Amygdala (tissue), 56 donors: ENCODE measurements around the gene DCDC1.

Experiments
- DNase-seq, 56 donors: peaks; one replicate each; lab custom pipeline; 2025; lab: John Stamatoyannopoulos, UW

DCDC1 gene

DNA sequence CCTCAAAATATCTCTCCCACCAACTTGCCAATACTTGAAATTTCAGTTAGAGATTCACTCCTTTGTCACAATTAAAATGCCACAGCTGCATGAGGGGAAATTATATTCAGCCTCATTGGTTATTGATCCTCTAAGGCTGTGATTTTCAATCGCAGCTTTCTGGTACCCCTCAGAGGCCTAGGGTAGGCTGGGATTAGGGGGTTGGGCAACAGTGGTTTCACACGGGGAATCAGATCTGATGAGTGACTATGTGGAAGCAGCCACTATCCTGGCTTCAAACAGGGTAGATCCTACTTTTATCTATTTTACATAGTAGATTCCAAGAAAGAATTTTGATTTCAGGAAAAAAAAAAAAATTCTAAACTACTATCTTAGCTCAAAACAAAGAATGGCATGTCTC lies 252.5 kb downstream of the DCDC1 start:
- no peak for DNase-seq

DNA sequence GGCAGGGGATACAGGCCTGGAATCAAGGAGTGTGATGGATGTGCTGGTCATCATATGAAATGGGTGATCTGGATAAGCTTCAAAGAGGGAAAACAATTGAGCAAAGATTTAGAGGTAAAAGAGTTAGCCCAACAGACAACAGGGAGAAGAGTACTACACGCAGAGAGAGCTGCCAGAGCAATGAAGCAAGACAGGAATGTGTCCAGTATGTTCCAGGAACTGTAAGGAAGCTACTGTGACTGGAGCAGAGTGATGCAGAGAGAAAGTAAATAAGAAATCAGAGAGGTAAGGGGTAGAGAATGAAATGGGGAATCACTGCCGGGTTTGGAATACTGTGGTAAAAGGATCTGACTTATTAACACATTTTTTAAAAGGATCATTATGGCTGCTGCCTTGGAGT lies 255.1 kb downstream of the DCDC1 start:
- no peak for DNase-seq

DNA sequence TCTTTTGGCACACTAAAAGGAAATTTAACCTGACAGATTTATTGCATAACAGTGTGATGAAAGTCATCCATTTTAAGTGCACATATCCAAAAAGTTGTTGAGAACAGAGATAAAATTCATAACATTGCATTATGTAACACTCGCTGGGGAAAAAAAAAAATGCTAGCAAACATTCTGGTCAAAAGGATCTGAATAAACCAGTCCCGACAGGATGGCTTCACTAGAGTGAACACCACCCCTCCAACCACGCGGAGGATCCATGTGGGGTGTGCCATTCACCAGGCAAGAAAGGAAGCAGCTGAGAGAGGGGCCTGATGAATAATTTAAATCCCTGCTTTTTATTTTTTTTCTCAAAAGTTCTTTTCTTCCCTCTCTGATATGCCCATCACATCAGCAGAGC lies 258.7 kb downstream of the DCDC1 start:
- peak in 1 of 56 donors; percentile 1 for DNase-seq

DNA sequence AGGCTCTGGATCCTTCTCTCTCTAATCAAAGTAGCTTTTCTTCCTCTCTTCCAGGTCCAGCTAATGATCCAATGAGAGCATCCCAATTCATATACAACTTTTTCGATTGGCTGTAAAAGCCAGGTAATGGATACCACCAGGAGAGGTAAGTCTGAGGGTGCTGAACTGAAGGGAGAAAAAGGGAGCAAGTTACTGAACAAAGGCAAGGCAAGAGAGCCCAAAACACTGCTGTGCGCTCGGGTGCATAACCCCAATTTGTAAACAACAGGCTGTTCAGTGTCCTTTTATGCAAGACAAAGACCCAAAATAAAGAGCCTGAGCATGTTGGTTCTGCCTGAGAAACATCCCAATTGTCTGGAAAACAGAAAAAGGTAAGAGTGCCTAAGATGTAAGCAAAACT lies 260.1 kb downstream of the DCDC1 start:
- DNase-seq: no peak

DNA sequence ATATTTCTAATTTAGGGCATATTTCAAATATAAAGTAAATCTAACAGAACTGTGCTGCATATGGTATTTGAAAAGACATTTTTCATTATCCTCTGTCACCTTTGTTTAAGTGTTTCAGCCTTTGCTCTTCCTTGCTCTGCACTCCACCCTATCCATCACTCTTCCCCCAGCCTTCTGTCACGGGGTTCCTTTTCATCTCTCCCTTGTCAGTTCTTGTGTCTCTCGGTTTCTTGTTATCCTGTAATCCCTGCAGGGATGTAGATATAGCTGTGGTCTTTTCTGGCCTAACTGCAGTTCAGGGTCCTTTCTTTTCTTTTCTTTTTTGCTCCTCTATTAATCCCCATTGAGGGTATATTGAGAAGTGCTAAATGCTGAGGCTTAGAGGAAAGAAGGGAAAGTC lies 261.9 kb downstream of the DCDC1 start:
- no peak for DNase-seq

DNA sequence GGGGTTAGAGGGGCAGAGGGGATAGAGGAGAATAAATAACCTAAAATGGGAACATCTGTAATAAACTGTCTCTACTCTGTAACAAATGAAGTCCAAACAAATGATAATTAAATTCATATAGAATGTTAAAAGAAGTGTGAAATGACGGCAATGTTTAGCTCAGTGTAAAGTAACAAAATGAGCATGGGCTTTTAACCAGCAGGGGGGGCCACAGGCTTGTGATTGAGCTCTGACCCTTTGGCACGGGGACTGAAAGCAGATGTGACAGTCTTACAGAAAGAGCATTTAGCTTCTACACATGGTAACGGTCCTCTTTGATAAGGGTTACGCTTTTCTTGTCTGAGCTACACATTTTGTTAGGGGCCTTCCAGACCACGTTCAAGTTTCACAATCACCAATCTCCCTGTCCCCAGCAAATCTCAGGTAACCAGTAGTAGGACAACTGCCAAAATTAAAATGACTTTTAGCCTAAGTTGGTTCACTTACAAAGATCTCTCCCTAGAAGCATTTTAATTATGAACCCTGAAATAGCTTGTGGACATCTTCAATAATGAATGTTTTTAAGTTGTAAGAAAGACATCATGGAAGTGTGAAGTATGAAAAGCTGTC lies 262.5 kb downstream of the DCDC1 start:
- peak in 44 of 56 donors; percentile 0 to 84 (median 18) for DNase-seq

DNA sequence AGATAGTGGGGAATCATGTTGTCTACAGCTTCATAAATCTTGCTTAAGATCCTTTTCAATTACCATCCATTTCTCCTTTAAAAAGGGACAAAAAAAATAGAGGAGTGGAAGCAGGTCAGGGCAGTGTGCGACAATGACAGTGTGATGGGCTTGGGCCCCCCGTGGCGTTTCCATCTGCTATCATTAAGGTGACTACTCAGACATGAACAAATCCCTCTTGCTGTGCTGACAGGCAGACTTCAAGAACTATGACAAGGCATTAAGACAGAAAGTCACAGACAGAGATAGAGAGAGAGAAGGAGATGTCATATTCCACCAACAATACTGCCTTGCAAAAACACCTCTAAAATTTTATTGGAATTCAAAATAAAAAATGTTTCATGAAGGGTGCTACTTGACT lies 263.2 kb downstream of the DCDC1 start:
- no peak for DNase-seq

DNA sequence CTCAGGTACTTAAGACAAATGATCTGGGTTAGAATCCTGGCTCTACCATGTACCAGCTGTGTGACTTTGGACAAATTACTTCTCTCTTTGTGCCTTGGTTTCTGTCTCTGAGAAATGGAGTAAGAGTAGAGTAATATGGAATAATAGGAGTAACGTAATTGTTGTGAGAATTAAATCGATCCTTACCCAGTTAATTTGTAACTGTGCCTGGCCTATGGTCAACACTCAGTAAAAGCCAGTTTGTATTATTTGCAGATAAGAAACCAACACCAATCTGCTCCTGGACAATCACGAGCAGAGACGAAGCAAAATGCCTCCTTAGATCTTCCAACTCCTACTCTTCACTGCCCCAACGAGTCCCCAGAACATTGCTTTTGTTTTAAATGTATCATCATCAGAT lies 266.7 kb downstream of the DCDC1 start:
- DNase-seq: no peak

DNA sequence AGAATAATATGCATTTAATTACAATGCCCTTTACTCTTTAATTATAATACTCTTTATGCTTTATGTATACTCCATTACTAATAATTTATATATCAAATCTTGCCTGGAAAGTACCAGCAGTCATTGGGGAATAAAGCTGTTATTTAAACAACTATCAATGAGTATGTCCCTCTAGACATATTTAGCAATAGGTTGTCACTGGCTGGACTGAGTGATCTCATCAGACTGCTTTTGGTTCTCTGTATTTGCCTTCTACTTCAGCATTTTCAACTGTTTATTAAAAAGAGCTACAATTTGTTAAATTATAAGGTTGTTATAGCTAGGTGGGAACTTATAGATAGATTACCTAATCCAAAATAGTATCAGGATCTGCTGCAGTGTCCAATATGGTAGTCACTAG lies 267.2 kb downstream of the DCDC1 start:
- no peak for DNase-seq

DNA sequence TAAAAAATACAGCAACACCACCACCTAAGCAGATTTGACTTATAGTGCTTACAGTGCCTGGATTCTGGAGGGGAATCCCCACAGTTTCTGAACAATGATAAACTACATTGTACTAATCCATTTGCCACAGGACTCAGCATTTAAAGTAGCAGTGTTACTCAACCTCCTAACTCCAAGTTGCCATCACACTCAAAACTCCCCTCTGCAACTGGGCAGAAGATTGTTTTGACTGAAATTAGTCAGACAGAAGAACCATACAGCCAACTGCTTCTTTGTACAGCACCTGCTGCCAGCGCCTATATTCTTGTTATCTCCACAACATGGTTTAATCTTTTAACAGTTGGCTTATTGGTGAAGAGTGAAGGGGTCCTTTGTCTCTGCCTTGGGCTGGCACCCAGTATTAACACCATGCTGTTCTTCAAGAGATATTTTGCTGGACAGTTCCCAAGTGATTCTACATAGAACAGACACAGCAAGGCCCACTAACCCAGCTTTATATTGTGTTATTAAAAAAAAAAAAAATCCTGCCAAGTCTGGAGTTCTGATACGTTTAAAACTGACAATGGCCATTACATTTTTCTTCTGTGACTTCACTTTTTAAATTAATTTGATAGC lies 273.2 kb downstream of the DCDC1 start:
- DNase-seq: no peak

DNA sequence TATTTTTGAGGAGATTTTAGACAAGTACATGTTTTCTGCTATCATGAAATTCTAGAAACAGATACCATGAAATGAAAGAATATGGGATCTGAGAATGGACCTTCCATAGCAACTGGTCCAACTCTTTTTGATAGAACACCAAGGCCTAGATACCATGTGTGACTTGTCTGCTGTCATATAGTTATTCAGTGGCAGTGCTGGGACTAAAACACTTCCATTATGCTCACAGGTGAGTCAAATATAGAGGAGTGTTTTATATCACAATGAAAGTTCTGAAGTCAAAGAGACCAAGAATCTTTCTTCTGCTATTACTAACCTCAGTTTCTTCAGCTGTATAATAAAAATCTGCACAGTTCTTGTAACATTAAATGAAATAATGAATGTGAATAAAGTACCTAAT lies 276.9 kb downstream of the DCDC1 start:
- no peak for DNase-seq

DNA sequence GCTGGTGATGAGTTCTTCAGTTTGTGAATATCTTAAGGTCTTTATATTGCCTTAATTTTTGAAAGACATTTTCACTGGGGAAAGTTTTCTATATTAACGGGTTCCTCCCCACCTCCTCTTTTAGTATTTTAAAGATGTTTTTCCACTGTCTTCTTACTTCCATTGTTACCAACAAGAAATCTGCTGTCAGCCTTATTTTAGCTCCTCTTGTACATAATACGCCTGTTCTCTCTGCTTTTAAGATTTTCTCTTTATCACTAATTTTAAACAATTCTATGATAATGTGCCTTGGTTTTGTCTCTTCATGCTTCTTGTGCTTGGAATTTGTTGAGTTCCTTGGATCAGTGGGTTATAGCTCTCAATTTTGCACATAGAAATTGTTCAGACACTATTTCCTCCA lies 280.4 kb downstream of the DCDC1 start:
- DNase-seq: no peak

DNA sequence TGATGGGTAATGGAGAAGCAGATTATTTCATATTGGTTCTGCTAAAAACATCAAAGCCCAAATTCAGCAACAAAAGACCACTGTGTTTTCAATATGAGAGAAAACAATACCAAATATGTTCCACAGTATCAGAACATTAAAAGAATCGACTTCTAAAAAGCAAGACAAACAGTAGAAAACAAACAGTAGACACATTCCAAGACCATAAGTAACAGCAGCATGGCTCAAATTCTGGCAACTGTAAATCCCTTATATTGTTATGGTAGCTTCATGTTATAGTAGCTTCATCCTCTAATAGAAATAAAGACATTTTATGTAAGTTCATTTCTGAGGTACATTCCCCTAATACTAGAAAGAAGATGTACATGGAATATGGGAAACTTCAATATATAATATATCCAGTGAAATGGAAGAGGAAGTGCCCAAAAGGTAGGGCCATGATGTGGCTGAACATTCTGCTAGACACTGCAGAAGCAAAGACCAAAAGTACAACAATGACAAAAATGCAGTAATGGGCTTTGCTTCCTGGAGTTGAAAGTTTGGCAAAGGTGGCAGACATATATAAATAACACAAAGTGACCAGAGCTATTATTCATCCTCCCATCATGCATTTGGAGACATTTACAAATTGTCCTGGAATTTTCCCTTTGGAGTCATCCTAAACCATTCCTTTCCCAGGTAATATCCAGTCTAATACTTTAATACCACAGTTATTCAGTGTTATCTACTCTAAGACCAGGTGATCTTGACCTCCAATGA lies 299.9 kb downstream of the DCDC1 start:
- DNase-seq: no peak

DNA sequence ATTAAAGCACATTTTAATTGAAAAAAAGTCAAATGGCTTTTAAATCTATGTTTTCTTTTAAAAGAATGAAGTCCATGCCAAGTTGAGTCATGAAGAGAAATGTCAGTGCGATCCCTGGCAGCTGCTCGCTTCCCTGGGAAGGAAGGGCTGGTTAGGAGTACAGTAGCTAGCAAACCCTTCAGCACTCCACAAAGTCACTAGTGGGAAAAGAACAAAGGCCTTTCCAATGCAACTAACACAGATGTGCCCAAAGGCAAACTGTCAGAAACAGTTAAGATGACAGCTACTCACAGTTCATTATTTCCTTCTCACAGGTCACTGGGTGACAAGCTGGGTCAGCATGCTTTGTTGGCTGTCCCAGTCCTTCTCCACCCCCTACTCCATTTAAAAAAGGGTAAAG lies 308.7 kb downstream of the DCDC1 start:
- no peak for DNase-seq

DNA sequence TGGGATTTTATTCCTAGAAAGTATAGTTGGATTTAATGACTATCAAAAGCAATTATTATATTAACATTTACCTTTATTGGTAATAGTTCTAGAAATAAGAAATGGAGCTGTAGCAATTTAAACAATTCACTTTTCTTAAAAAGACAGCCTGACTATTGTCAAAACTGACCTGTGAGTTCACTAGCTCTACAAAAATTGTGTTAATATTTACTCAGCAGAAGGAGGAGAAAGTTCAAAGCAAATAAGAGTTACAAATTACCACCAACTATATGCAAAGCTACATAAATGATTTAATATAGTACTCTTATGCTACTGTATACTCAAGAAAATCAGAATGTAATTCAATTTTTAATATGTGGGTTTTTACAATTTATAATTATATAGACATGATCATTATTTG lies 310.0 kb downstream of the DCDC1 start:
- no peak for DNase-seq

DNA sequence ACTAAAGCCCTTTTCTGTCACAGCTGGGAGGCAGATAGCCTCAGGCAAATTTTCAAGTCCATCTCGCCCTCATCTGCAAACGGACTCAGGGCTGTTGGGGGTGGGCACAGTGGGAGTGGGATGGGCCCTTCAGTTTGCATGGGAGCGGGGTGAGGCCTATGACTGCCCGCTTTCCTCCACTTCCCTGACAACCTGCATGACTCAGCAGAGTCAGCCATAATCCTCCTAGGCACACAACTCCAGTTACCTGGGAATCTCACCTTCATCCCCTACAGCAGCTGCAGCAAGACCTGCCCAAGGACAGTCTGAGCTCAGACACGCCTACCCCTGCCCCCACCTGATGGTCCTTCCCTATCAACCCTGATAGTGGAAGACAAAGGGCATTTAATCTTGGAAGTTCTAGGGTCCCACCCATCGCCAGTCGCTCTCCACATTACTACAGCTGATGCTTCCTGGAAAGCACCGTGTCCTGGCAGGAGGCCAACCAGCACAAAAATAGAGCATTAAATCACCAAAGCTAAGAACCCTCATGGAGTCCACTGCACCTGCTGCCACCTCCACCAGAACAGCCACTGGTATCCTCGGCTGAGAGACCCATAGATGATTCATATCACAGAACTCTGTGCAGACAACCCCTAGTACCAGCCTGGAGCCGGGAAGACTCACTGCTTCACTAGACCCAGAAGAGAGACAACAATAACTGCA lies 319.3 kb downstream of the DCDC1 start:
- no peak for DNase-seq

DNA sequence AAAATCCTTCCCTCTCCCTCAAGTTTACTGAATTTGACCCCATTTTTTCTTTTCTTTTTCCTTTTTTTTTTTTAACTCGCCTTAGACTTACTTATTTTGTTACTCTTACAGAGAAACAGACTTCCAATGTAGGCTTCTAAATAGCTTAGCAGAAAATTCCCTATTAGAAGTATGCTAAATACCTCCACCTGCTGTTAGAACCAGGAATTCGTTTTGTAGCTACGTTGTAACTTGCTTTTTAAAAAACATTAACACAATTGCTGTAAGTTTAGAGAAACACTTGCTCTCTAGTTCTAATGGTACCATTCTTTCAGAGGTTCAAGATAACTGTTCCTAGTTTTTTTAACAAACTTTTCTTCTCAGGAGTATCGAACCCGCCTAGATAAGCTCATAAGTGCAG lies 324.2 kb downstream of the DCDC1 start:
- DNase-seq: no peak

DNA sequence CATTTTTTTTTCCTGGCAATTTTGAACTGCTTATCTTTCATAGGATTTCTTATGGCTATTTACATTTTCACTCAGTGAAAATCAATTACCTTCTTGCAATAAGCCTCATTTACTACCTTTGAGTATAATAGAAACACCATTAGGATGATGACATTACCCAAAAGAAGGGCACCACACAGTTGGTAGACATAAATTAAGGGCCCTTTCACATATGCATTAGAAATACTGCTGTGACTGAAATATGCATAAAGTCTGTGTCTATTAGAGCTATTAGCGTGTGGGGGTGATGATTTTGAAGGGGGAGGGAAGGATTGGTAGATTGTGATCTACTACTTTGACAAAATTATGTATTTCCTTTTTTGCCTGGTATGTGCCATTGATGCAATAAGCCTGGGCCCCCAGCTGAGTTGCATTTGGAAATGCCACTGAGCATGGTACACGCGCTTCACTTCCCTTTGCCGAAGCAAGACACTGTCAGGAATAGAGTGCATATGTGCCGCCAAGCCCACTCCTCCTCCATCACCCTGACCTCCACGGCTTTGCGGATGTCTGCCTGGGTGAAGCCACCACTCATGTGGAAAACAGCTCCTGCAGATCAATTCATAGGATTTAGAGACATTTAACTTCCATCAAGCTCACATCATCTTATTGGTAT lies 339.3 kb downstream of the DCDC1 start:
- no peak for DNase-seq

DNA sequence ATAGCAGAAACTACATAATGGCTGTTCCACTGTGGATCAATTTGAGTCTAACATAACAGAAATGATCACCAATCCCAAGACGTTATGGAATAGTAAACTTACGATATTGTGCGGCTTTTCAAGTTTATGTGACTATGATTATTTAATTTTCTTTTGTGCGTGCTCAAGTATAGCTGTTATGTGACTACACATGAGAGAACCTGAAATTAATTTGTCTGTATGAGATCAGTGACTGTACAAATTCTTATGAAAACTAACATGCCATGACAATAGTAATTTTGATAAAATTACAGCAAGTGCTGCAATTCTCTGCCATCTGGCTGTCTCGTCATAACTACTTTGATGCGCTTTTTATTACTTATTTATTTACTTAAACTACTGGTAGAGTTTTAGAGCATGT lies 343.2 kb downstream of the DCDC1 start:
- DNase-seq: no peak

DNA sequence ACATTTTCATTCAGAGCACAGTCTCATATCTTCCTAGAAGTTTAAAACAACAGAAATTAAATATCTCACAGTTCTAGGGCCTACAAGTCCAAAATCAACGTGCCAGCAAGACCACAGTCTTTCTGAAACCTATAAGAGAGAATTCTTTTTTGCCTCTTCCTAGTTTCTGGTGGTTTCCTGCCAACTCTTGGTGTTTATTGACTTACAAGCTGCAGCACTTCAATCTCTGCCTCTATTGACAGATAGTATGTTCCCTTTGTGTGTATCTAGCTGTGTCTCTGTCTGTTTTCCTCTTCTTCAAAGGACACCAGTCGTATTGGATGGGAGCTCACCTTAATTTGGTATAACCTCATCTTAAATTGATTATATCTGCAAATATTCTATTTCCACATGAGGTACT lies 347.5 kb downstream of the DCDC1 start:
- no peak for DNase-seq

DNA sequence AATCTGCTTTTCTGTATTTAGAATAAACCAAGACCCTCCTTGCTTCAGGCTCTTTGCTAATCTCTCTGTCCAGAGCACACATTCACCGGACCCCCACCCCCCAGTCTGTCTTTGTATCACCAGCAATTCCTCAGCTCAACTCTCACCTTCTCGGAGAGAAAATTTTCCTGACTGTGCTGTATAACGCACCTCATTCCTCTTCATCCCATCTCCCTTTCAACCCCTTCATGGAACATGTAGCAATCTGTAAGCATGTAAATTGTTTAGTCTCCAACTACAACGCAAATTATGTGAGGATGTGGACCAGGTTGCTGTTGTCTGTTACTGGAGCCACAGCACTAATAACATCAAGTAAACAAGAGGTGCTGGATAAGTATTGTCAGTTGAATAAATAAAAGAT lies 349.8 kb downstream of the DCDC1 start:
- no peak for DNase-seq
